ENCODE measurements around the gene ELAVL1. TPM values are rescaled to one million over a fixed set of nuclear protein-coding genes. Genes with fewer than 3 reads are reported as not detected.

Gene ELAVL1
- total RNA-seq = 10 to 100 TPM; 22.4 to 86.2 (median 31.9) TPM

GRCh38 chr19:8005534-8006256 is at the start of gene ELAVL1:
Gene ELAVL1, minus strand, starts transcription at chr19:8005641. Its CDS starts 13,826 bp downstream, at chr19:7991815.
- WGBS, 10 experiments = 0 to 1% (median 0%) methylated on average over 1 to 18 of the region's 98 CpGs; no CpG with 5 or more reads in 4 of the 10 experiments
- peak within 1 kb of the TSS; percentile 93 to 96 for H3K27ac ChIP-seq
- peak; percentile 81 to 90 (median 86) for ATAC-seq (replicated peaks in 6 of 8)
- peaks cover 14 to 20% of the 10 kb centered on the region in 2 donors for H3K4me1 ChIP-seq (replicated peaks in 1 of 2)
- H3K4me3 ChIP-seq = peak within 1 kb of the TSS; percentile 71 to 92 (median 79)
- in situ Hi-C loops (cut with MboI; ENCODE audit: low pct_unique_long_range_greater_than_20kb in 2 of 9, low sequenced_read_pairs in 9 of 9, unreplicated experiment in 9 of 9) = no loop called here

GRCh38 chr19:8054169-8054568 is 48.7 kb upstream of the ELAVL1 start:
- in situ Hi-C loops (cut with MboI; ENCODE audit: low pct_unique_long_range_greater_than_20kb in 2 of 9, low sequenced_read_pairs in 9 of 9, unreplicated experiment in 9 of 9) = no loop called here
- 59 to 100% methylated on average over 3 of the region's 9 CpGs; no CpG with 5 or more reads in 8 of the 10 experiments for WGBS, 10 experiments
- no peak overlapping the region for H3K27ac ChIP-seq
- ATAC-seq (replicated peaks in 6 of 8) = no peak
- no peaks in the 10 kb centered on the region for H3K4me1 ChIP-seq (replicated peaks in 1 of 2)
- H3K4me3 ChIP-seq = no peak overlapping the region

- Histone ChIP-seq H3K4me3 (no peak within 1 kb of the TSS), H3K27ac (no peak within 1 kb of the TSS), H3K4me1 (replicated peaks in 1 of 2) (no peaks in the 10 kb centered on the region)
- no CpG with 5 or more reads among the region's 7 CpGs for WGBS, 10 experiments
- in situ Hi-C loops (cut with MboI; ENCODE audit: low pct_unique_long_range_greater_than_20kb in 2 of 9, low sequenced_read_pairs in 9 of 9, unreplicated experiment in 9 of 9) = no loop called here
- ATAC-seq (replicated peaks in 6 of 8) = no peak
Observed at GRCh38 chr19:8052464-8052859, 47.0 kb upstream of the ELAVL1 start, which contains the start of gene CCL25. Gene CCL25, plus strand, starts transcription at chr19:8052760. Its CDS starts 290 bp downstream, at chr19:8053050.

- Histone ChIP-seq H3K27ac (no peak overlapping the region), H3K4me3 (peak overlapping the region; percentile 23 to 29 (median 25)), H3K4me1 (replicated peaks in 1 of 2) (no peaks in the 10 kb centered on the region)
- ATAC-seq (replicated peaks in 6 of 8) = peak; percentile 93 to 97 (median 95)
- in situ Hi-C loops (cut with MboI; ENCODE audit: low pct_unique_long_range_greater_than_20kb in 2 of 9, low sequenced_read_pairs in 9 of 9, unreplicated experiment in 9 of 9) = no loop called here
- 0 to 76% (median 50%) methylated on average over 2 to 5 of the region's 49 CpGs; no CpG with 5 or more reads in 7 of the 10 experiments for WGBS, 10 experiments
Observed at GRCh38 chr19:8050274-8051096, 45.0 kb upstream of the ELAVL1 start.

- no peaks in the 10 kb centered on the region for H3K4me1 ChIP-seq (replicated peaks in 1 of 2)
- no peak for ATAC-seq (replicated peaks in 6 of 8)
- H3K27ac ChIP-seq = no peak overlapping the region
- 0 to 83% (median 60%) methylated on average over 1 of the region's 3 CpGs; no CpG with 5 or more reads in 3 of the 10 experiments for WGBS, 10 experiments
- no peak overlapping the region for H3K4me3 ChIP-seq
- in situ Hi-C loops (cut with MboI; ENCODE audit: low pct_unique_long_range_greater_than_20kb in 2 of 9, low sequenced_read_pairs in 9 of 9, unreplicated experiment in 9 of 9) = no loop called here
Observed at GRCh38 chr19:8046569-8047165, 41.2 kb upstream of the ELAVL1 start.

GRCh38 chr19:8045872-8046568 is 40.6 kb upstream of the ELAVL1 start:
- Histone ChIP-seq H3K27ac (no peak overlapping the region), H3K4me3 (no peak overlapping the region), H3K4me1 (replicated peaks in 1 of 2) (no peaks in the 10 kb centered on the region)
- in situ Hi-C loops (cut with MboI; ENCODE audit: low pct_unique_long_range_greater_than_20kb in 2 of 9, low sequenced_read_pairs in 9 of 9, unreplicated experiment in 9 of 9) = no loop called here
- no peak for ATAC-seq (replicated peaks in 6 of 8)
- 0 to 89% (median 63%) methylated on average over 1 to 5 of the region's 10 CpGs; no CpG with 5 or more reads in 3 of the 10 experiments for WGBS, 10 experiments

GRCh38 chr19:8044018-8044417 is 38.6 kb upstream of the ELAVL1 start:
- H3K4me3 ChIP-seq = no peak overlapping the region
- H3K27ac ChIP-seq = no peak overlapping the region
- ATAC-seq (replicated peaks in 6 of 8) = no peak
- no peaks in the 10 kb centered on the region for H3K4me1 ChIP-seq (replicated peaks in 1 of 2)
- in situ Hi-C loops (cut with MboI; ENCODE audit: low pct_unique_long_range_greater_than_20kb in 2 of 9, low sequenced_read_pairs in 9 of 9, unreplicated experiment in 9 of 9) = no loop called here
- 80 to 100% (median 89%) methylated on average over 1 to 6 of the region's 10 CpGs; no CpG with 5 or more reads in 6 of the 10 experiments for WGBS, 10 experiments

- Histone ChIP-seq H3K27ac (no peak overlapping the region), H3K4me1 (replicated peaks in 1 of 2) (no peaks in the 10 kb centered on the region), H3K4me3 (no peak overlapping the region)
- in situ Hi-C loops (cut with MboI; ENCODE audit: low pct_unique_long_range_greater_than_20kb in 2 of 9, low sequenced_read_pairs in 9 of 9, unreplicated experiment in 9 of 9) = no loop called here
- ATAC-seq (replicated peaks in 6 of 8) = no peak
- 40 to 100% (median 80%) methylated on average over 1 to 5 of the region's 9 CpGs; no CpG with 5 or more reads in 1 of the 10 experiments for WGBS, 10 experiments
Observed at GRCh38 chr19:8042900-8043299, 37.5 kb upstream of the ELAVL1 start.

- Histone ChIP-seq H3K27ac (no peak overlapping the region), H3K4me3 (no peak overlapping the region), H3K4me1 (replicated peaks in 1 of 2) (no peaks in the 10 kb centered on the region)
- WGBS, 10 experiments = 52 to 100% (median 65%) methylated on average over 1 to 4 of the region's 7 CpGs; no CpG with 5 or more reads in 4 of the 10 experiments
- in situ Hi-C loops (cut with MboI; ENCODE audit: low pct_unique_long_range_greater_than_20kb in 2 of 9, low sequenced_read_pairs in 9 of 9, unreplicated experiment in 9 of 9) = no loop called here
- peak in 3 of 8 experiments; percentile 23 to 51 (median 48) for ATAC-seq (replicated peaks in 6 of 8)
Observed at GRCh38 chr19:8041531-8041931, 36.1 kb upstream of the ELAVL1 start.

- ATAC-seq (replicated peaks in 6 of 8) = no peak
- Histone ChIP-seq H3K27ac (no peak overlapping the region), H3K4me3 (no peak overlapping the region), H3K4me1 (replicated peaks in 1 of 2) (no peaks in the 10 kb centered on the region)
- in situ Hi-C loops (cut with MboI; ENCODE audit: low pct_unique_long_range_greater_than_20kb in 2 of 9, low sequenced_read_pairs in 9 of 9, unreplicated experiment in 9 of 9) = no loop called here
- 64 to 100% (median 71%) methylated on average over 1 to 3 of the region's 3 CpGs; no CpG with 5 or more reads in 5 of the 10 experiments for WGBS, 10 experiments
Observed at GRCh38 chr19:8039231-8039630, 33.8 kb upstream of the ELAVL1 start.

- H3K27ac ChIP-seq = no peak overlapping the region
- ATAC-seq (replicated peaks in 6 of 8) = no peak
- WGBS, 10 experiments = 32 to 100% (median 52%) methylated on average over 1 to 5 of the region's 6 CpGs; no CpG with 5 or more reads in 3 of the 10 experiments
- H3K4me1 ChIP-seq (replicated peaks in 1 of 2) = no peaks in the 10 kb centered on the region
- in situ Hi-C loops (cut with MboI; ENCODE audit: low pct_unique_long_range_greater_than_20kb in 2 of 9, low sequenced_read_pairs in 9 of 9, unreplicated experiment in 9 of 9) = no loop called here
- H3K4me3 ChIP-seq = no peak overlapping the region
Observed at GRCh38 chr19:8038815-8039214, 33.4 kb upstream of the ELAVL1 start.

GRCh38 chr19:8036434-8037099 is 31.1 kb upstream of the ELAVL1 start:
- in situ Hi-C loops (cut with MboI; ENCODE audit: low pct_unique_long_range_greater_than_20kb in 2 of 9, low sequenced_read_pairs in 9 of 9, unreplicated experiment in 9 of 9) = no loop called here
- no peak for ATAC-seq (replicated peaks in 6 of 8)
- no peak overlapping the region for H3K4me3 ChIP-seq
- no peaks in the 10 kb centered on the region for H3K4me1 ChIP-seq (replicated peaks in 1 of 2)
- H3K27ac ChIP-seq = no peak overlapping the region
- 9 to 100% (median 70%) methylated on average over 1 to 7 of the region's 7 CpGs for WGBS, 10 experiments
